ENCODE results near the gene CDK2AP2.
A peak's percentile ranks its signal among the peaks of the same experiment; 100 is the strongest.

The CDK2AP2 gene

GRCh38 chr11:67468456-67468758 is 39.6 kb downstream of the CDK2AP2 start:
- Histone ChIP-seq H3K79me2 (ENCODE audit: insufficient read depth, low read length) (peaks cover 41% of the 10 kb centered on the region), H3K4me2 (ENCODE audit: low read depth, low read length, poor library complexity, severe bottlenecking) (peak overlapping the region; percentile 97), H3K9me2 (replicated peaks; ENCODE audit: low read depth, low read length) (no peaks in the 10 kb centered on the region), H3F3A (ENCODE audit: low read depth) (peaks cover 4% of the 10 kb centered on the region; the same call in 1 of the 2 replicates), H2AFZ (ENCODE audit: low read length) (no peak overlapping the region; the same call in 1 of the 2 replicates), H3K4me1 (ENCODE audit: insufficient read depth, low read length, poor library complexity, severe bottlenecking) (peaks cover 47% of the 10 kb centered on the region), H3K27me3 (ENCODE audit: insufficient read depth, low read length, poor library complexity, severe bottlenecking) (no peaks in the 10 kb centered on the region), H4K20me1 (ENCODE audit: insufficient read depth, low read length, poor library complexity, severe bottlenecking) (no peaks in the 10 kb centered on the region), H3K9me3 (ENCODE audit: insufficient read depth, low read depth, low read length) (no peaks in the 10 kb centered on the region), H3K4me3 (ENCODE audit: low read length, poor library complexity, severe bottlenecking) (peak overlapping the region; percentile 97), H3K36me3 (ENCODE audit: insufficient read depth, low read length) (no peaks in the 10 kb centered on the region), H3K9ac (ENCODE audit: low read depth, low read length, poor library complexity, severe bottlenecking) (peak overlapping the region; percentile 96)
- TF ChIP-seq CTCF (conservative IDR thresholded peaks at IDR 0.05; ENCODE audit: low read length) (no peak), EZH2phosphoT487 (IDR thresholded peaks at IDR 0.05; ENCODE audit: borderline replicate concordance) (no peak)

- H3K4me3 ChIP-seq (ENCODE audit: low read length, poor library complexity, severe bottlenecking) = peak overlapping the region; percentile 97
- H3F3A ChIP-seq (ENCODE audit: low read depth) = peaks cover 4% of the 10 kb centered on the region; the same call in 1 of the 2 replicates
- TF ChIP-seq EZH2phosphoT487 (IDR thresholded peaks at IDR 0.05; ENCODE audit: borderline replicate concordance) (no peak), CTCF (conservative IDR thresholded peaks at IDR 0.05; ENCODE audit: low read length) (no peak)
- H3K4me2 ChIP-seq (ENCODE audit: low read depth, low read length, poor library complexity, severe bottlenecking) = peak overlapping the region; percentile 97
- H3K9ac ChIP-seq (ENCODE audit: low read depth, low read length, poor library complexity, severe bottlenecking) = peak overlapping the region; percentile 96
- no peaks in the 10 kb centered on the region for H3K9me3 ChIP-seq (ENCODE audit: insufficient read depth, low read depth, low read length)
- H3K9me2 ChIP-seq (replicated peaks; ENCODE audit: low read depth, low read length) = no peaks in the 10 kb centered on the region
- no peak overlapping the region for H2AFZ ChIP-seq (ENCODE audit: low read length)
- no peaks in the 10 kb centered on the region for H3K27me3 ChIP-seq (ENCODE audit: insufficient read depth, low read length, poor library complexity, severe bottlenecking)
- H3K4me1 ChIP-seq (ENCODE audit: insufficient read depth, low read length, poor library complexity, severe bottlenecking) = peaks cover 47% of the 10 kb centered on the region
- H4K20me1 ChIP-seq (ENCODE audit: insufficient read depth, low read length, poor library complexity, severe bottlenecking) = no peaks in the 10 kb centered on the region
- no peaks in the 10 kb centered on the region for H3K36me3 ChIP-seq (ENCODE audit: insufficient read depth, low read length)
- H3K79me2 ChIP-seq (ENCODE audit: insufficient read depth, low read length) = peaks cover 41% of the 10 kb centered on the region
Measured at GRCh38 chr11:67468056-67468455, 39.9 kb downstream of the CDK2AP2 start.

- Histone ChIP-seq H3K79me2 (ENCODE audit: insufficient read depth, low read length) (peaks cover 41% of the 10 kb centered on the region), H3K4me1 (ENCODE audit: insufficient read depth, low read length, poor library complexity, severe bottlenecking) (peaks cover 47% of the 10 kb centered on the region), H3K4me3 (ENCODE audit: low read length, poor library complexity, severe bottlenecking) (peak overlapping the region; percentile 97), H3K27me3 (ENCODE audit: insufficient read depth, low read length, poor library complexity, severe bottlenecking) (no peaks in the 10 kb centered on the region), H3K9ac (ENCODE audit: low read depth, low read length, poor library complexity, severe bottlenecking) (peak overlapping the region; percentile 96), H4K20me1 (ENCODE audit: insufficient read depth, low read length, poor library complexity, severe bottlenecking) (no peaks in the 10 kb centered on the region), H3K9me3 (ENCODE audit: insufficient read depth, low read depth, low read length) (no peaks in the 10 kb centered on the region), H3K36me3 (ENCODE audit: insufficient read depth, low read length) (no peaks in the 10 kb centered on the region), H3K4me2 (ENCODE audit: low read depth, low read length, poor library complexity, severe bottlenecking) (peak overlapping the region; percentile 97), H2AFZ (ENCODE audit: low read length) (no peak overlapping the region), H3F3A (ENCODE audit: low read depth) (peaks cover 4% of the 10 kb centered on the region; the same call in 1 of the 2 replicates), H3K9me2 (replicated peaks; ENCODE audit: low read depth, low read length) (no peaks in the 10 kb centered on the region)
- no peak for TF ChIP-seq EZH2phosphoT487 (IDR thresholded peaks at IDR 0.05; ENCODE audit: borderline replicate concordance)
- TF ChIP-seq CTCF (conservative IDR thresholded peaks at IDR 0.05; ENCODE audit: low read length) = no peak
Measured at GRCh38 chr11:67466962-67467771, 40.8 kb downstream of the CDK2AP2 start.

Data from Loucy (cell line).